Measurements from ENCODE around the gene CCHCR1.
"Not testable (repeated sequence)": the region's sequence is repeated elsewhere in the genome, so short reads cannot be mapped to it uniquely, and the experiment has no call there.

The CCHCR1 gene

DNA sequence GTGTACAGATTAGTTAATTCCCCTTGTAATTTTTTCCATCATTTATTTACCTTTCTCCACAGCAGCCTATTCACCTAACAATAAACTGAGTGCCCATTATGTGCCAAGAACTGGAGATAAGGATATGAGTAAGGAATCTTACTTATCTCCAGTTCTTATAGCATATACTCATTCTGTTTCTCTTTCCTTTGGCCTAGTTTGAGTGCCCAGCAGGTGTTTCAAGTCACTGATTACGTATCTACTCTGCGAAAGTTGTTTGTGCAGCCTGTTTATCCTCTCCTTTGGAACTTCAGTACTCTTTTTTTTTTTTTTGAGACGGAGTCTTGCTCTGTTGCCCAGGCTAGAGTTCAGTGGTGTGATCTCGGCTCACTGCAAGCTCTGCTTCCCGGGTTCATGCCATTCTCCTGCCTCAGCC, 30.2 kb upstream of the CCHCR1 start:
- DNase-seq (ENCODE audit: low read depth in 2 of 2), result peak in 1 of 2 donors; percentile 7
- no peak overlapping the region for H3K4me3 ChIP-seq (replicated peaks in 1 of 2; ENCODE audit: low read depth in 2 of 2, low read length in 2 of 2)
- TF ChIP-seq, protein P1, sequence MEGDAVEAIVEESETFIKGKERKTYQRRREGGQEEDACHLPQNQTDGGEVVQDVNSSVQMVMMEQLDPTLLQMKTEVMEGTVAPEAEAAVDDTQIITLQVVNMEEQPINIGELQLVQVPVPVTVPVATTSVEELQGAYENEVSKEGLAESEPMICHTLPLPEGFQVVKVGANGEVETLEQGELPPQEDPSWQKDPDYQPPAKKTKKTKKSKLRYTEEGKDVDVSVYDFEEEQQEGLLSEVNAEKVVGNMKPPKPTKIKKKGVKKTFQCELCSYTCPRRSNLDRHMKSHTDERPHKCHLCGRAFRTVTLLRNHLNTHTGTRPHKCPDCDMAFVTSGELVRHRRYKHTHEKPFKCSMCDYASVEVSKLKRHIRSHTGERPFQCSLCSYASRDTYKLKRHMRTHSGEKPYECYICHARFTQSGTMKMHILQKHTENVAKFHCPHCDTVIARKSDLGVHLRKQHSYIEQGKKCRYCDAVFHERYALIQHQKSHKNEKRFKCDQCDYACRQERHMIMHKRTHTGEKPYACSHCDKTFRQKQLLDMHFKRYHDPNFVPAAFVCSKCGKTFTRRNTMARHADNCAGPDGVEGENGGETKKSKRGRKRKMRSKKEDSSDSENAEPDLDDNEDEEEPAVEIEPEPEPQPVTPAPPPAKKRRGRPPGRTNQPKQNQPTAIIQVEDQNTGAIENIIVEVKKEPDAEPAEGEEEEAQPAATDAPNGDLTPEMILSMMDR (IDR thresholded peaks at IDR 0.05; ENCODE audit: low read depth, low read length), result no peak

DNA sequence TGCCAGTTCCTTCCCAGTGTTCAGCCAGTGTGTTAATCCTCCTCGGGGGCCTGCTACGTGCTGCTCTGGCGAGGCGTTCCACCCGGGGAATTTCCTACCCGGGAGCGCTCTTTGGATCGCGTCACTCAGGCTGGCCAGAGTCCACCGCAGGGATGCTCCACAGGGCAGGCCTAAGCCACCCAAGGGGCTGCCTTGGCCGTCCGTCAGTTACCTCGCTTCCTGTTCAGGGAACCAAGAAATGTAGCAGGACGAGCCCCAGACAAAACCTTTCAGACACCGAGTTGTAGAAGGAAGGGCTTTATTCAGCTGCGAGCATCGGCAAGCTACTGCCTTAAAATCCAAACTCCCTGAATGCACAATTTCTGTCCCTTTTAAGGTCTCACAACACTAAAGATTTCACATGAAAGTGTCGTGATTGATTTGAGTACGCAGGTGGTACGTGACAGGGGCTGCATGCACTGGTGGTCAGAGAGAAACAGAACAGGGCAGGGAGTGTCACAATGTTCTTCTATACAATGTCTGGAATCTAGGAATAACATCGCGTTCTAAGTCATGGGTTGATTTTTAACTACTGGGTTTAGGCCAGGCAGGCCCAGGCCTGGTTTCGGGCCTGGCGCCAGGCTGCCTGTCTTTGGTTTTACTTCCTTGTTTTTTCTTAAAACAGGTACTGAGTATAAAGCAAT, 28.6 kb upstream of the CCHCR1 start:
- DNase-seq (ENCODE audit: low read depth in 2 of 2), result peak; percentile 24 to 81
- peak overlapping the region in 1 of 2 donors; percentile 44 for H3K4me3 ChIP-seq (replicated peaks in 1 of 2; ENCODE audit: low read depth in 2 of 2, low read length in 2 of 2)
- TF ChIP-seq, protein P1 (IDR thresholded peaks at IDR 0.05; ENCODE audit: low read depth, low read length), result no peak

DNA sequence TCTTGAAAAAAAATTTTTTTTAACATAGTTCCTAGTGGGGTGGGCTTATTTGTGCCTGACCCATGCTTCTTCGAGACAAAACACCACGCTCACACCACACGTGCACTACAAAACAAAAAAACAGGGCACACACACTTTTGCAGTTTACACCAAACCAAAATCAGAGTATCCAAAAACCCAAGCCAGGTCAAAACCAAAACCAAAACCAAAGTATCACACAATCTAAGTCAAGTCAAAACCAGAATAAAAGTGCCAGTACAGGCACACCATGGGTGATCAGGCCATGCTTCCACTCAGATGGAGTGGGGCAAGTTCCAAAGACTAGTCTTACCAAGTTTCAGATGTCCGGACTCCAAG, 28.1 kb upstream of the CCHCR1 start:
- peak overlapping the region in 1 of 2 donors; percentile 44 for H3K4me3 ChIP-seq (replicated peaks in 1 of 2; ENCODE audit: low read depth in 2 of 2, low read length in 2 of 2)
- not testable (repeated sequence) for DNase-seq (ENCODE audit: low read depth in 2 of 2)

DNA sequence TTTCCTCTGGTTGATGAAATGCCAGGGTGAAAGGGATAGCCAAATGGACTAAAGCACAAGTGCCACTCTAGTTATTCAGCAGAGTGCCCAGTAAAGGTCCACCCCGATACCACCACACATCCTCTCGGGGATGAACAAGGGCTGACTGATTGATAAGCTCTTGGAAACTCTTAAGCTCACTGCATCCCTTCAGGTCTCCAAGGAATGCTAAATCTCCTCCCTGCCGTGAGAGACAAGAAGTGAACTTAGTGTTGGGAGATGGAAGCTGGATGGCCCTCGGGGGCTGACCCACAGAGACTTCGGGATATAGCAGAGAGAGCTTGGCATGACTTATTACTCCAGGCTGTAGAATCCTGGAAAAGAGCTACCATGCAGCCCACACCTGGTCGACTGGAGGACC, 26.3 kb upstream of the CCHCR1 start:
- not testable (repeated sequence) for H3K4me3 ChIP-seq (replicated peaks in 1 of 2; ENCODE audit: low read depth in 2 of 2, low read length in 2 of 2)

DNA sequence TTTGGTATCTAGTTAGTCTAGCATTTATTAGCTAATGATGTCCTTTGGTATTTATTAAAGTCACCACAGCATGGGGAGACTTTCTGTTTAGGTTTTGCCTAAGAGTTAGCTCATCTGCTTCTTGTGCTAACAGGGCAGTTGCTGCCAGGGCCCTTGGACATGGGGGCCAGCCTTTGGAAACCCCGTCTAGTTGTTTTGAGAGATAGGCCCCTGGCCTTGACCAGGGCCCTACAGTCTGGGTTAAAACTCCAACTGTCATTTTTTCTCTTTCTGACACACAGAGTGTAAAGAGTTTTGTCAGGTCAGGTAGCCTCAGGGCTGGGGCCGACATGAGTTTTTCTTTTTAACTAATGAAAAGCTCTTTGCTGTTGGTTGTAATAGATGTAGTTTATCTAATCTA, 25.7 kb upstream of the CCHCR1 start:
- not testable (repeated sequence) for DNase-seq (ENCODE audit: low read depth in 2 of 2); H3K4me3 ChIP-seq (replicated peaks in 1 of 2; ENCODE audit: low read depth in 2 of 2, low read length in 2 of 2)

More for the DNA sequence above, 26.3 kb upstream of the CCHCR1 start:
- not testable (repeated sequence) for DNase-seq (ENCODE audit: low read depth in 2 of 2)

DNA sequence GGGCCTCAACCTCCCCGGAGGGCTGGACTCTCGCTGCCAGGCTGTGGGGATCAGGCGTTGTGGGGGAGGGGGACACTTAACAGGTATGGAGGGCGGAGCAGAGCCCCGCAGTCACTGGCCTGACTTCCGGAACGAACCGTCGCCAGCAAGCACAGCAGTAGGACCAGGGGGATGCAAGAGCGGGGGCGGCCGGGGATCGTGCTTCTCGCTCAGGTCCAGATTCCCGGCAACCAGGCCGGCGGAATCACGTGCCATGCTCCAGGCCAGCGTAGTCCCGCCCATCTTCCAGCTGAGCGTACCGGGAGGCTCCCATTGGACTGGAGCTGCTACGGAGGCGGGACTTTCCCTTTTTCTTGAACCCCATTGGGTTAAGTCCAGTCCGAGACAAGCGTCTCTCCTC, 22.9 kb upstream of the CCHCR1 start:
- peak overlapping the region; percentile 48 to 49 for H3K4me3 ChIP-seq (replicated peaks in 1 of 2; ENCODE audit: low read depth in 2 of 2, low read length in 2 of 2)
- DNase-seq (ENCODE audit: low read depth in 2 of 2), result peak; percentile 80 to 88
- TF ChIP-seq, protein P1 (IDR thresholded peaks at IDR 0.05; ENCODE audit: low read depth, low read length), result no peak

DNA sequence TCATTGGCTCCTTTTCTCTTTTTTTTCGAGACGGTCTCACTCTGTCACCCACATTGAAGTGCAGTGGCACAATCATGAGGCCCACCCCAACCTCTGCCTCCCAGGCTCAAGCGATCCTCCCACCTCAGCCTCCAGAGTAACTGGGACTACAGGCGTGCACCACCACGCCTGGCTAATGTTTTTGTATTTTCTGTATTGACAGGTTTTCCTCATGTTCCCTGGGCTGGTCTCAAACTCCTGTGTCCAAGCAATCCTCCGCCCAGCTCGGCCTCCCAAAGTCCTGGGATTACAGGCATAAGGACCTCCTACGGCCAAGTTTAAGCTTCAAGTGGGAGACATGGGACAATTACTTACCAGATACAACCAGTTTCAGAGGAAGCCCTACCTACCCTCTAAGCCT, 22.3 kb upstream of the CCHCR1 start:
- peak overlapping the region; percentile 48 to 49 for H3K4me3 ChIP-seq (replicated peaks in 1 of 2; ENCODE audit: low read depth in 2 of 2, low read length in 2 of 2)
- TF ChIP-seq, protein P1 (IDR thresholded peaks at IDR 0.05; ENCODE audit: low read depth, low read length), result no peak
- no peak for DNase-seq (ENCODE audit: low read depth in 2 of 2)

DNA sequence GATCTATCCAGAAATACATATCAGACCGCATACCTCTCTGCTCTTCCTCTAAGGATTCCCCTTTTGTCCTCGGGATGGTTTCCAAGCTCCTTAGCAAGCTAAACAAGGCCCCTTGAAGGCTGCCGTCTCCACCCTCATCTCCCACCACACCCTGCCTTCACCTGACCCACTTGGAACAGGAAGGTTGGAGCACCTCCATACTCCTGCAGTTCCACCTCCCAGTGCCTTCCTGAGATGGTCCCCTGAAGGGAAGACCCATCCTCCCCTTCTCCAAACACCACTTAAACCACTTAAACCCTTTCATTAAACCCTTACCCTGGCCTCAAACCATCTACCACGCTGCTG, 21.4 kb upstream of the CCHCR1 start:
- no peak overlapping the region for H3K4me3 ChIP-seq (replicated peaks in 1 of 2; ENCODE audit: low read depth in 2 of 2, low read length in 2 of 2)
- DNase-seq (ENCODE audit: low read depth in 2 of 2), result no peak
- TF ChIP-seq, protein P1 (IDR thresholded peaks at IDR 0.05; ENCODE audit: low read depth, low read length), result no peak
